ENCODE measurements around the gene SPEN. TPM values are rescaled to one million over a fixed set of nuclear protein-coding genes. Genes with fewer than 3 reads are reported as not detected.

The SPEN gene
- total and polyA plus RNA-seq, 2 of the 13 experiments (the other 11 are each of a cell fraction or from before 2014, with no cell fraction given): 4.8 to 14.0 TPM

DNA sequence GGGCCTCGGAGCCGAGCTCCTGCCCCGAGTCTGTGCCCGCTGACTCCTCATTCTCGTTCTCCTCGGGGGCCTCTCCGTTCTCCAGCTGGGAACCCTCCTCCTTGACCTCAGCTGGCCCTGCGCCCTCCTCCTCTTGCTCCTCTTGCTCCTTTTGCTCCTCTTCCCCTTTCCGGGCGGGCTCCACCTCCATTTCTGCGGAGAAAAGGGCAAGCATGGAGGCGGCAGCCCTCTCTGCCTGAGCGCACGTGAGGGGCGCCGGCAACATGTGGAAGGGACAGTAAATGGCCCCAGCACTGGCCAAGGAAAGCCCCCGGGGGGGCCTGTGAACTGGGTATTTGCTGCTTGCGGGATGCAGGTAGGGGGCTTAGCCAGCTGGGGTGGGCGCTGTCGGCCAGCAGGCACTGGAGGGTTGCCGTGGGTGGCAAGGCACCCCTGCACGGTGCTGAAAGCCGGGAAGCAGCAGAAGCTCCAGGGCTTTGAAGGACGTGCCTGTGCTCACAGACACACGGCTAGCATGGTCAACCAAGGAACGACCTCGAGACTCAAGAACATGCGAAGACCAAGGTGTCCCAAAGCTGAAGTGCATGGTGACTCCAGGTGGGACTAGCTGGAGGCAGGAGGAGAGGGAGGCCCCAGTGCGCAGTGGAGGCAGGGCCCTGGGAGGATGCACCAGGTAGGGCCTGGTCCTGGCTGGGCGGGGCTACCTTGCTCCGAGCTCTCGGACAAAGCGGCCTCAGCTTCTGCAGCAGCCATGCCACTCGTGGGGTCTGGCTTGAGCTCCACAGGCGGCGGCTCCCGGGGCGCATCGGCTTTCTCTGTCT lies 97.7 kb downstream of the SPEN start:
- Histone ChIP-seq H3K9ac (ENCODE audit: insufficient read depth, low read depth, low read length) (no peak overlapping the region), H3K36me3 (replicated peaks in 1 of 2; ENCODE audit: control insufficient read depth in 1 of 2, insufficient read depth in 2 of 2, low read length in 2 of 2) (peaks cover 28 to 73% of the 10 kb centered on the region in 2 experiments; a peak in 4 of 5 replicates), H2AFZ (ENCODE audit: low read length) (no peak overlapping the region), H3K4me2 (ENCODE audit: low read depth, low read length) (no peak overlapping the region), H3K4me1 (ENCODE audit: insufficient read depth, low read length) (peaks cover 11% of the 10 kb centered on the region; the same call in 1 of the 2 replicates), H3K4me3 (replicated peaks in 1 of 3; ENCODE audit: insufficient read depth in 1 of 3, low read depth in 2 of 3, low read length in 3 of 3) (no peak overlapping the region), H3K9me3 (ENCODE audit: low read length) (no peaks in the 10 kb centered on the region), H4K20me1 (ENCODE audit: insufficient read depth, low read length) (no peaks in the 10 kb centered on the region), H3K27ac (ENCODE audit: extremely low read length, insufficient read depth, low read length) (no peak overlapping the region), H3K79me2 (ENCODE audit: insufficient read depth, low read length) (no peaks in the 10 kb centered on the region), H3K27me3 (ENCODE audit: control insufficient read depth in 1 of 2, insufficient read depth in 2 of 2, low read length in 2 of 2) (no peaks in the 10 kb centered on the region)
- intact Hi-C loops (cut with micrococcal nuclease; ENCODE audit: unreplicated experiment) (no loop called here), in situ Hi-C loops (cut with HindIII; ENCODE audit: extremely low pct_ligation_motif_present, low pct_unique_long_range_greater_than_20kb) (no loop called here)
- FAIRE-seq: no peak
- ATAC-seq: no peak
- BruUV-seq (replicated peaks): no TSS peak
- ChIA-PET CTCF (ENCODE audit: low intra/inter-chr PET ratio, low total read pairs) (no interaction called here), POLR2A (no interaction called here)
- DNase-seq (ENCODE audit: low spot score): no peak
- WGBS (ENCODE audit: low lambda C conversion rate): 96% methylated on average over 29 of the region's 39 CpGs
- TF ChIP-seq DR1 (CRISPR knock-in tag; IDR thresholded peaks at IDR 0.05) (no peak), RBM39 (IDR thresholded peaks at IDR 0.05; ENCODE audit: low read depth, low read length, poor library complexity, severe bottlenecking) (no peak), ZSCAN9 (CRISPR knock-in tag; IDR thresholded peaks at IDR 0.05; ENCODE audit: borderline replicate concordance) (no peak), ZNF235 (CRISPR knock-in tag; IDR thresholded peaks at IDR 0.05; ENCODE audit: borderline replicate concordance) (no peak), FLYWCH1 (CRISPR knock-in tag; IDR thresholded peaks at IDR 0.05) (no peak), YEATS4 (CRISPR knock-in tag; IDR thresholded peaks at IDR 0.05; ENCODE audit: borderline replicate concordance) (no peak), ZNF546 (CRISPR knock-in tag; conservative IDR thresholded peaks at IDR 0.05) (no peak)
- TF ChIP-seq, protein P1, sequence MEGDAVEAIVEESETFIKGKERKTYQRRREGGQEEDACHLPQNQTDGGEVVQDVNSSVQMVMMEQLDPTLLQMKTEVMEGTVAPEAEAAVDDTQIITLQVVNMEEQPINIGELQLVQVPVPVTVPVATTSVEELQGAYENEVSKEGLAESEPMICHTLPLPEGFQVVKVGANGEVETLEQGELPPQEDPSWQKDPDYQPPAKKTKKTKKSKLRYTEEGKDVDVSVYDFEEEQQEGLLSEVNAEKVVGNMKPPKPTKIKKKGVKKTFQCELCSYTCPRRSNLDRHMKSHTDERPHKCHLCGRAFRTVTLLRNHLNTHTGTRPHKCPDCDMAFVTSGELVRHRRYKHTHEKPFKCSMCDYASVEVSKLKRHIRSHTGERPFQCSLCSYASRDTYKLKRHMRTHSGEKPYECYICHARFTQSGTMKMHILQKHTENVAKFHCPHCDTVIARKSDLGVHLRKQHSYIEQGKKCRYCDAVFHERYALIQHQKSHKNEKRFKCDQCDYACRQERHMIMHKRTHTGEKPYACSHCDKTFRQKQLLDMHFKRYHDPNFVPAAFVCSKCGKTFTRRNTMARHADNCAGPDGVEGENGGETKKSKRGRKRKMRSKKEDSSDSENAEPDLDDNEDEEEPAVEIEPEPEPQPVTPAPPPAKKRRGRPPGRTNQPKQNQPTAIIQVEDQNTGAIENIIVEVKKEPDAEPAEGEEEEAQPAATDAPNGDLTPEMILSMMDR (CRISPR knock-in tag; IDR thresholded peaks at IDR 0.05): no peak
- TF ChIP-seq, protein P2, sequence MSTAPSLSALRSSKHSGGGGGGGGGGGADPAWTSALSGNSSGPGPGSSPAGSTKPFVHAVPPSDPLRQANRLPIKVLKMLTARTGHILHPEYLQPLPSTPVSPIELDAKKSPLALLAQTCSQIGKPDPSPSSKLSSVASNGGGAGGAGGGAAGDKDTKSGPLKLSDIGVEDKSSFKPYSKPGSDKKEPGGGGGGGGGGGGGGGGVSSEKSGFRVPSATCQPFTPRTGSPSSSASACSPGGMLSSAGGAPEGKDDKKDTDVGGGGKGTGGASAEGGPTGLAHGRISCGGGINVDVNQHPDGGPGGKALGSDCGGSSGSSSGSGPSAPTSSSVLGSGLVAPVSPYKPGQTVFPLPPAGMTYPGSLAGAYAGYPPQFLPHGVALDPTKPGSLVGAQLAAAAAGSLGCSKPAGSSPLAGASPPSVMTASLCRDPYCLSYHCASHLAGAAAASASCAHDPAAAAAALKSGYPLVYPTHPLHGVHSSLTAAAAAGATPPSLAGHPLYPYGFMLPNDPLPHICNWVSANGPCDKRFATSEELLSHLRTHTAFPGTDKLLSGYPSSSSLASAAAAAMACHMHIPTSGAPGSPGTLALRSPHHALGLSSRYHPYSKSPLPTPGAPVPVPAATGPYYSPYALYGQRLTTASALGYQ (CRISPR knock-in tag; IDR thresholded peaks at IDR 0.05): no peak
- TF ChIP-seq, protein P3, sequence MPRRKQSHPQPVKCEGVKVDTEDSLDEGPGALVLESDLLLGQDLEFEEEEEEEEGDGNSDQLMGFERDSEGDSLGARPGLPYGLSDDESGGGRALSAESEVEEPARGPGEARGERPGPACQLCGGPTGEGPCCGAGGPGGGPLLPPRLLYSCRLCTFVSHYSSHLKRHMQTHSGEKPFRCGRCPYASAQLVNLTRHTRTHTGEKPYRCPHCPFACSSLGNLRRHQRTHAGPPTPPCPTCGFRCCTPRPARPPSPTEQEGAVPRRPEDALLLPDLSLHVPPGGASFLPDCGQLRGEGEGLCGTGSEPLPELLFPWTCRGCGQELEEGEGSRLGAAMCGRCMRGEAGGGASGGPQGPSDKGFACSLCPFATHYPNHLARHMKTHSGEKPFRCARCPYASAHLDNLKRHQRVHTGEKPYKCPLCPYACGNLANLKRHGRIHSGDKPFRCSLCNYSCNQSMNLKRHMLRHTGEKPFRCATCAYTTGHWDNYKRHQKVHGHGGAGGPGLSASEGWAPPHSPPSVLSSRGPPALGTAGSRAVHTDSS (CRISPR knock-in tag; conservative IDR thresholded peaks at IDR 0.05): no peak
